ENCODE data around the gene SMAD2. TPM values are rescaled to one million over a fixed set of nuclear protein-coding genes. Genes with fewer than 3 reads are reported as not detected.

SMAD2 gene
- total RNA-seq, 1 experiment from 2014 or later, result 121 TPM

DNA sequence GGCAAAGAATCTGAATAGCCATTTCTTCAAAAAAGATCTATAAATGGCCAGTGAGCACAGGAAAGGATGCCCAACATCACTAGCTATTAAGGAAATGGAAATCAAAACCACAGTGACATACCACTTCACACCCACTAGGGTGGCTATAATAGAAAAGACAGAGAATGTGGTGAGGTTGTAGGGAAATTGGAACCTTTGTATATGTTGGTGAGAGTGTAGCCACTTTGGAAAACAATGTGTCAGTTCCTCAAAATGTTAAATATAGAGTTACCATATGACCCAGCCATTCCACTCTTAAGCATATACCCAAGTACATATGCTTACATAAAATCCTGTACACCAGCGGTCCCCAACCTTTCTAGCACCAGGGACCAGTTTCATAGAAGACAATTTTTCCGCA, 152.8 kb downstream of the SMAD2 start:
- no peaks in the 10 kb centered on the region for H3K36me3 Mint-ChIP-seq (ENCODE audit: insufficient read depth in 1 of 3, low read depth in 3 of 3)

More for the DNA sequence above, 152.8 kb downstream of the SMAD2 start:
- H2BK20ac ChIP-seq (ENCODE audit: low read depth, low read length, poor library complexity, severe bottlenecking), result no peak overlapping the region
- H2BK15ac ChIP-seq (ENCODE audit: low read depth, low read length), result no peak overlapping the region
- no peaks in the 10 kb centered on the region for H3K23me2 ChIP-seq (ENCODE audit: insufficient read length, low read depth, low read length, poor library complexity, severe bottlenecking)
- no peak overlapping the region for H3K18ac ChIP-seq (ENCODE audit: insufficient read length, low read depth, low read length)
- H3K23ac ChIP-seq (ENCODE audit: insufficient read length, low read depth, low read length), result no peak overlapping the region
- Mint-ChIP-seq H3K27me3 (ENCODE audit: low read depth) (no peaks in the 10 kb centered on the region; the same call in none of the 2 replicates), H3K4me3 (no peak overlapping the region), H3K27ac (no peak overlapping the region), H3K4me1 (0 out of 4 replicates have a peak, but pooled peaks cover 0 to 2% of the 10 kb centered on the region in 2 experiments), H3K9me3 (no peaks in the 10 kb centered on the region)
- no peak overlapping the region for H2AFZ ChIP-seq (ENCODE audit: low read length)
- TF ChIP-seq, protein P1, sequence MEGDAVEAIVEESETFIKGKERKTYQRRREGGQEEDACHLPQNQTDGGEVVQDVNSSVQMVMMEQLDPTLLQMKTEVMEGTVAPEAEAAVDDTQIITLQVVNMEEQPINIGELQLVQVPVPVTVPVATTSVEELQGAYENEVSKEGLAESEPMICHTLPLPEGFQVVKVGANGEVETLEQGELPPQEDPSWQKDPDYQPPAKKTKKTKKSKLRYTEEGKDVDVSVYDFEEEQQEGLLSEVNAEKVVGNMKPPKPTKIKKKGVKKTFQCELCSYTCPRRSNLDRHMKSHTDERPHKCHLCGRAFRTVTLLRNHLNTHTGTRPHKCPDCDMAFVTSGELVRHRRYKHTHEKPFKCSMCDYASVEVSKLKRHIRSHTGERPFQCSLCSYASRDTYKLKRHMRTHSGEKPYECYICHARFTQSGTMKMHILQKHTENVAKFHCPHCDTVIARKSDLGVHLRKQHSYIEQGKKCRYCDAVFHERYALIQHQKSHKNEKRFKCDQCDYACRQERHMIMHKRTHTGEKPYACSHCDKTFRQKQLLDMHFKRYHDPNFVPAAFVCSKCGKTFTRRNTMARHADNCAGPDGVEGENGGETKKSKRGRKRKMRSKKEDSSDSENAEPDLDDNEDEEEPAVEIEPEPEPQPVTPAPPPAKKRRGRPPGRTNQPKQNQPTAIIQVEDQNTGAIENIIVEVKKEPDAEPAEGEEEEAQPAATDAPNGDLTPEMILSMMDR (conservative IDR thresholded peaks at IDR 0.05), result peak; percentile 39
- H3T11ph ChIP-seq (ENCODE audit: low read length), result no peak overlapping the region
- no peak overlapping the region for H2AK5ac ChIP-seq (ENCODE audit: insufficient read length, low read length)
- H3K27ac ChIP-seq (ENCODE audit: insufficient read length, low read depth, low read length), result no peak overlapping the region
- no peaks in the 10 kb centered on the region for H3K27me3 ChIP-seq (ENCODE audit: insufficient read depth, low read length)
- no peak overlapping the region for H3K4ac ChIP-seq (ENCODE audit: low read depth, low read length)
- H3K79me1 ChIP-seq (ENCODE audit: insufficient read depth, low read depth, low read length, poor library complexity, severe bottlenecking), result no peaks in the 10 kb centered on the region
- no peak overlapping the region for H3K14ac ChIP-seq (ENCODE audit: insufficient read depth, low read length)
- H3K4me2 ChIP-seq (ENCODE audit: insufficient read depth, insufficient read length, low read length), result no peak overlapping the region
- no peaks in the 10 kb centered on the region for H3K79me2 ChIP-seq (ENCODE audit: insufficient read depth, low read length)
- H2BK5ac ChIP-seq (ENCODE audit: insufficient read length, low read length), result no peak overlapping the region
- H4K8ac ChIP-seq (replicated peaks; ENCODE audit: insufficient read length, low read depth, low read length), result no peak overlapping the region
- H2BK120ac ChIP-seq (ENCODE audit: low read depth, low read length, poor library complexity, severe bottlenecking), result no peak overlapping the region
- no CpG with 5 or more reads among the region's 2 CpGs for WGBS (ENCODE audit: extremely low coverage, insufficient read length, low lambda C conversion rate)
- no peak overlapping the region for H4K91ac ChIP-seq (ENCODE audit: insufficient read length, low read depth, low read length)
- no peaks in the 10 kb centered on the region for H3K9me3 ChIP-seq (ENCODE audit: control insufficient read depth, low read depth, low read length)
- no peak overlapping the region for H2BK12ac ChIP-seq (ENCODE audit: insufficient read length, low read depth, low read length)
- H3K56ac ChIP-seq (ENCODE audit: insufficient read length, low read depth, low read length), result no peak overlapping the region
- no peak for DNase-seq
- H3K9ac ChIP-seq (ENCODE audit: extremely low read depth, insufficient read length, low read length), result no peak overlapping the region
- no peak overlapping the region for H4K5ac ChIP-seq (ENCODE audit: insufficient read length, low read depth, low read length)
- H3K4me1 ChIP-seq (ENCODE audit: insufficient read depth, low read length), result no peaks in the 10 kb centered on the region
- no peaks in the 10 kb centered on the region for H4K20me1 ChIP-seq (ENCODE audit: control insufficient read depth, insufficient read depth, insufficient read length)

Data from H9 (cell line).